ENCODE data around the gene EEFSEC.
A peak's percentile ranks its signal among the peaks of the same experiment; 100 is the strongest.

EEFSEC gene

GRCh38 chr3:128309026-128309425, 155.7 kb downstream of the EEFSEC start:
- H3K36me3 Mint-ChIP-seq (ENCODE audit: low read depth) = peaks cover 3% of the 10 kb centered on the region
- peaks cover 3% of the 10 kb centered on the region for H3K27me3 Mint-ChIP-seq (ENCODE audit: low read depth)
- H3K9me3 Mint-ChIP-seq = no peaks in the 10 kb centered on the region
- no peak overlapping the region for H3K4me3 Mint-ChIP-seq
- TF ChIP-seq CTCF (IDR thresholded peaks at IDR 0.05; ENCODE audit: unreplicated experiment in 3 of 3) = no peak
- peak overlapping the region in 1 of 3 experiments; percentile 3 for H3K27ac Mint-ChIP-seq
- peaks cover 23% of the 10 kb centered on the region for H3K4me1 Mint-ChIP-seq

DNA sequence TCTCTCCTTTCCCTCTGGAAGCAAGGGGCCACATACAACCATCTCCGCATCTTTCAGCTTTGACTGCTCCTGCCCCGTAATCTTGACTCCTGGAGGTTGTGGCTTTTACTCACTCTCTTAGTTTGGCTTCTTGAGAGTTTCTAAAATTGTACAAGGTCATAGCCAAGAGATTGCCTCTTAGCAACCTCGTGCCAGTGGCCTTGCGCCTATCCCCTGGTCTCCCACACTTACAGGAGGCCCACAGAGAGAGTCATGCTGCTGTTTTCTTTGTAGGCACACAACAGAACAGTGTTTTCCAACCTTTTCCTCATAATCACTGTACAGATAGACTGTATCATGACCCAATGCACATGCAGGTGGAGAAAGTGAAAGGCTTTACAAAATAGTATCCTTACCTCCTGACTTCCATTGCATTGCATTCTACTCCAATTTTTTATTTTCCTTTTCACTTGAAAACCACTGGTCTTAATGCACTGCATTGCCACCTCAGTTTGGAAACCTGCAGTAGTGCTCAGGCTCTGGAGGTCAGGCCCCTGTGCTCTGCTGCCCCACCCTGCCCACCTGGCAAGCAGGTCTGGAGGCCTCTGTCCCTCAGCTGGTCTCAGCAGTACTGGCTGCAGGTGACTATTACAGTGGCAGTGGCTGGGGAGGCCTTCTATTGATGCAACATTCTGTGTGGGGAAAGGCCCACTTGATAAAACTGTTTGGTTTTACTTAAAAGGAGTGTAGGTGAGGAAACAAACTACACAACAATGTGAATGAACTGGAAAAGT, 157.2 kb downstream of the EEFSEC start:
- Mint-ChIP-seq H3K36me3 (ENCODE audit: low read depth) (no peaks in the 10 kb centered on the region), H3K9me3 (no peaks in the 10 kb centered on the region), H3K27ac (no peak overlapping the region), H3K27me3 (ENCODE audit: low read depth) (peaks cover 3% of the 10 kb centered on the region), H3K4me1 (peaks cover 31% of the 10 kb centered on the region), H3K4me3 (no peak overlapping the region)
- TF ChIP-seq CTCF (IDR thresholded peaks at IDR 0.05; ENCODE audit: unreplicated experiment in 3 of 3) = no peak

- no peak for TF ChIP-seq CTCF (IDR thresholded peaks at IDR 0.05; ENCODE audit: unreplicated experiment in 3 of 3)
- H3K27ac Mint-ChIP-seq = no peak overlapping the region
- H3K4me3 Mint-ChIP-seq = no peak overlapping the region
- peaks cover 32% of the 10 kb centered on the region for H3K4me1 Mint-ChIP-seq
- H3K9me3 Mint-ChIP-seq = no peaks in the 10 kb centered on the region
- H3K36me3 Mint-ChIP-seq (ENCODE audit: low read depth) = no peaks in the 10 kb centered on the region
- H3K27me3 Mint-ChIP-seq (ENCODE audit: low read depth) = peaks cover 3% of the 10 kb centered on the region
These were observed 158.2 kb downstream of the EEFSEC start for GRCh38 chr3:128311441-128311844.

DNA sequence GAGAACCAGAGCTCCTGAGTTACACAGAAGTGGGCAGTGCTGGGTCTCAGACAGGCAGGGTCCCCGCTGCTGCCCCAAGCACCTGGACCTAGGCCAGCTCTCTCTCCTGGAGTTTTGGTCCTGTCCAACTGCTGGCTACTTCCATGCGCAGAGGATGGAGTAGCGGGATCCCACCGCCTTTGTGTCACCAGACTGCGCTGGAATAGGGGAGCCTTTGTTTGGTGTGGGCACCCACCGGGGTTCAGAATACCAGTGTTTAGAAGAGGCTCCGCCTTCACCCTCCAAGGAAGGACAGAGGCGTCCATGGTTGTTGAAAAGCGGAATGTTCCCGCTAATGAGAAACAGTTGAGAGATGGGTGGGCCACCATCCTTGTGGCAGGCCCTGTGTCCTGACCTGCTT, 159.0 kb downstream of the EEFSEC start:
- peaks cover 40% of the 10 kb centered on the region for H3K4me1 Mint-ChIP-seq
- H3K4me3 Mint-ChIP-seq = no peak overlapping the region
- H3K27ac Mint-ChIP-seq = no peak overlapping the region
- no peaks in the 10 kb centered on the region for H3K36me3 Mint-ChIP-seq (ENCODE audit: low read depth)
- no peaks in the 10 kb centered on the region for H3K9me3 Mint-ChIP-seq
- no peak for TF ChIP-seq CTCF (IDR thresholded peaks at IDR 0.05; ENCODE audit: unreplicated experiment in 3 of 3)
- H3K27me3 Mint-ChIP-seq (ENCODE audit: low read depth) = peaks cover 3% of the 10 kb centered on the region

- TF ChIP-seq CTCF (IDR thresholded peaks at IDR 0.05; ENCODE audit: unreplicated experiment in 3 of 3) = no peak
- Mint-ChIP-seq H3K27me3 (ENCODE audit: low read depth) (peaks cover 3% of the 10 kb centered on the region), H3K4me1 (peaks cover 47% of the 10 kb centered on the region), H3K4me3 (no peak overlapping the region), H3K9me3 (no peaks in the 10 kb centered on the region), H3K36me3 (ENCODE audit: low read depth) (no peaks in the 10 kb centered on the region), H3K27ac (no peak overlapping the region)
These were observed 159.9 kb downstream of the EEFSEC start for GRCh38 chr3:128313071-128313725.

Measured in nephron (organoid).